Measurements from ENCODE around the gene PTPRD. TPM values are rescaled to one million over a fixed set of nuclear protein-coding genes. Genes with fewer than 3 reads are reported as not detected.

The PTPRD gene
- total RNA-seq, 1 experiment from 2014 or later, result 32.5 TPM

GRCh38 chr9:8371686-8372085, 2241.1 kb downstream of the PTPRD start:
- H2BK120ac ChIP-seq (ENCODE audit: low read depth, low read length, poor library complexity, severe bottlenecking), result no peak overlapping the region
- no peak overlapping the region for H4K91ac ChIP-seq (ENCODE audit: insufficient read length, low read depth, low read length)
- no peak overlapping the region for H3K27ac ChIP-seq (ENCODE audit: insufficient read length, low read depth, low read length)
- TF ChIP-seq CTCF (conservative IDR thresholded peaks at IDR 0.05), result no peak
- no peaks in the 10 kb centered on the region for H3K79me2 ChIP-seq (ENCODE audit: insufficient read depth, low read length)
- H2BK20ac ChIP-seq (ENCODE audit: low read depth, low read length, poor library complexity, severe bottlenecking), result no peak overlapping the region
- H3K9ac ChIP-seq (ENCODE audit: extremely low read depth, insufficient read length, low read length), result no peak overlapping the region
- Mint-ChIP-seq H3K27me3 (ENCODE audit: low read depth) (no peaks in the 10 kb centered on the region), H3K36me3 (ENCODE audit: insufficient read depth in 1 of 3, low read depth in 3 of 3) (no peaks in the 10 kb centered on the region), H3K27ac (no peak overlapping the region), H3K4me3 (no peak overlapping the region), H3K9me3 (no peaks in the 10 kb centered on the region), H3K4me1 (peaks cover under 1% of the 10 kb centered on the region in 2 experiments; a peak in 1 of 4 replicates)
- H2AK5ac ChIP-seq (ENCODE audit: insufficient read length, low read length), result no peak overlapping the region
- no peak overlapping the region for H2AFZ ChIP-seq (ENCODE audit: low read length)
- H4K5ac ChIP-seq (ENCODE audit: insufficient read length, low read depth, low read length), result no peak overlapping the region
- no peaks in the 10 kb centered on the region for H3K9me3 ChIP-seq (ENCODE audit: control insufficient read depth, low read depth, low read length)
- no peaks in the 10 kb centered on the region for H3K79me1 ChIP-seq (ENCODE audit: insufficient read depth, low read depth, low read length, poor library complexity, severe bottlenecking)
- H4K20me1 ChIP-seq (ENCODE audit: control insufficient read depth, insufficient read depth, insufficient read length), result no peaks in the 10 kb centered on the region
- no peak overlapping the region for H3K14ac ChIP-seq (ENCODE audit: insufficient read depth, low read length)
- no peaks in the 10 kb centered on the region for H3K27me3 ChIP-seq (ENCODE audit: insufficient read depth, low read length)
- H3T11ph ChIP-seq (ENCODE audit: low read length), result no peak overlapping the region
- no peak overlapping the region for H4K8ac ChIP-seq (replicated peaks; ENCODE audit: insufficient read length, low read depth, low read length)
- H3K4me1 ChIP-seq (ENCODE audit: insufficient read depth, low read length), result no peaks in the 10 kb centered on the region
- WGBS (ENCODE audit: extremely low coverage, insufficient read length, low lambda C conversion rate), result no CpG with 5 or more reads among the region's 2 CpGs
- no peak for DNase-seq
- no peak overlapping the region for H2BK15ac ChIP-seq (ENCODE audit: low read depth, low read length)
- no peak overlapping the region for H3K18ac ChIP-seq (ENCODE audit: insufficient read length, low read depth, low read length)
- no peak overlapping the region for H3K23ac ChIP-seq (ENCODE audit: insufficient read length, low read depth, low read length)
- H3K4ac ChIP-seq (ENCODE audit: low read depth, low read length), result no peak overlapping the region
- no peak overlapping the region for H3K4me2 ChIP-seq (ENCODE audit: insufficient read depth, insufficient read length, low read length)
- no peak overlapping the region for H2BK5ac ChIP-seq (ENCODE audit: insufficient read length, low read length)
- H2BK12ac ChIP-seq (ENCODE audit: insufficient read length, low read depth, low read length), result no peak overlapping the region
- no peak overlapping the region for H3K56ac ChIP-seq (ENCODE audit: insufficient read length, low read depth, low read length)
- no peaks in the 10 kb centered on the region for H3K23me2 ChIP-seq (ENCODE audit: insufficient read length, low read depth, low read length, poor library complexity, severe bottlenecking)

Data from H9 (cell line).